ENCODE results near the gene COG5.
"Not testable (repeated sequence)": the region's sequence is repeated elsewhere in the genome, so short reads cannot be mapped to it uniquely, and the experiment has no call there.

Gene COG5

DNA sequence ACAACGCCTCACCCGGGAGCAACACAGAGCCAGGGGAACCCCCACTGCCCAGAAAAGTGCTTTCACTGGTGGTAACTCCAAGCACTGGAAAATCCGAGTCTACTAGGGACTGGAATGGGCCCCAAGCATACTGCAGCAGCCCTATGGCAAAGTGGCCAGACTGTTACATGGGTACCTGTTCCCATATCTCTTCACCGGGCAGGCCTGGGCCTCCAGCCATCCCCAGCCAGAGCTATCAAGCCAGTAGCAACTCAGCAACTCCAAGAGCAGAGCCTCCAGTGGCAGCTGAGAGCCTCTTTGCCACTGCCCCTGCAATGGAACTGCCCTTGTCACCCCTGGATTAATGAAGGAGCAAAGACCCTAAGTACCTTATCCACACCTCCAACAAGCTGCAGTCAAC, 321.5 kb downstream of the COG5 start:
- H3K27ac ChIP-seq: no peak overlapping the region

DNA sequence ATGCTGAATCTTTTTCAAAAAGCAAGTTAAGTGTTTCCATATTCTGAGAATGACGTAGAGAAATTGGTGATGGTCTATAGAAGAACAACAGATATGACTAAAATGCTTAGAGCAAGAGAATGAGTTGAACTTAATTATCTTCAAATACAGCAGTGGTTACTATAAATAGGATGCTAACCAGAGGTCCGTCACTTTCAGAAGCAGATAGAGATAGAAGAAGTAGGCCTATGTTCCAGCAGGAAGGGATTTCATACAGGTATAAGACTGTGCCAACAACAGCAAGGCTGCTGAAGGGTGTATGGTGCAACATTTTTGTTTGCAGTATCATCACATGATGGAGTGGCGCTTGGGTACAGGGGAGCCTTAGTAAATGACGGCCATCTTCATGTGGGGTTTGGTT, 326.3 kb downstream of the COG5 start:
- no peak for DNase-seq (ENCODE audit: low read depth, low spot score)
- no peak overlapping the region for H3K27ac ChIP-seq

More for the DNA sequence above, 321.5 kb downstream of the COG5 start:
- DNase-seq (ENCODE audit: low read depth, low spot score): no peak

DNA sequence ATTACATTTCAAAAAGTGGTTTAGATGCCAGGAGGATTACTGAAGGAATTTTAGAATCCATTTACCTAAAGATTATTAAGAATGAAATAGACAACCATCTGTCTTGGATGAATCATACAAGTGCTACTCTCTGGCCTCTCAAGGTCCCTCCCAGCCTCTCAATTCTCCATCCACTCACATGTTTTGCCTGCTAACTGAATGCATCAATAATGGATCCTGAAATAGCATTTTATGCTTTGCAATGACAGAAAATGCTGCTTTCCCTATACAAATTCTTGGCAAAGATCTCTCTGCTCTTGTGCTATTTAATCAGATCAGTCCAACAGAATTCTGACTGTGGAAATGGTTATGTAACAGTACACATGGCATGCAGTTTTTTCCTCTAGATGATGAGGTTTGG, 326.9 kb downstream of the COG5 start:
- H3K27ac ChIP-seq: no peak overlapping the region
- DNase-seq (ENCODE audit: low read depth, low spot score): no peak

DNA sequence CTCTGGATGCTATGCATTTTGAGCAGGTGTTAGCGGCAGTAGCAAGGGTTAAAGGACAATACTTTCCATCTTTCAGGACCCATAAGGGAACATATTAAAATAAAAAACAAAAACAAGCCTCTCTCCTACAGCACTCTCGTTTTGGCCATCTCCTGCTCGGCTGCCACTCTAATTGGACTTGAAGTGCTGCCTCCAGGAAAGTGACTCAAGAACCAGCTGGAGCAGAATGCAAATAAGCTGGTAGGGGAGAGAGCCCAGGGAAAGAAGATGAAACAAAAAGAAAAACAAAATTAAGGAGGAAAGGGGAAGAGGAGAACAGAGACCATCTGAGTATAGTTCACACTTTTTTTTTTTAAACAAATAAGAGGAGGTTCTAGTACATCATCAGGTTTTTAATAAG, 329.3 kb downstream of the COG5 start:
- peak overlapping the region; percentile 37 for H3K27ac ChIP-seq
- DNase-seq (ENCODE audit: low read depth, low spot score): no peak

GRCh38 chr7:107233981-107234380, 329.7 kb downstream of the COG5 start:
- H3K27ac ChIP-seq: peak overlapping the region; percentile 37
- no peak for DNase-seq (ENCODE audit: low read depth, low spot score)

- DNase-seq (ENCODE audit: low read depth, low spot score): no peak
- no peak overlapping the region for H3K27ac ChIP-seq
These were observed 330.5 kb downstream of the COG5 start for GRCh38 chr7:107233174-107233573.

- DNase-seq (ENCODE audit: low read depth, low spot score): no peak
- H3K27ac ChIP-seq: no peak overlapping the region
These were observed 331.1 kb downstream of the COG5 start for GRCh38 chr7:107232568-107233090.

DNA sequence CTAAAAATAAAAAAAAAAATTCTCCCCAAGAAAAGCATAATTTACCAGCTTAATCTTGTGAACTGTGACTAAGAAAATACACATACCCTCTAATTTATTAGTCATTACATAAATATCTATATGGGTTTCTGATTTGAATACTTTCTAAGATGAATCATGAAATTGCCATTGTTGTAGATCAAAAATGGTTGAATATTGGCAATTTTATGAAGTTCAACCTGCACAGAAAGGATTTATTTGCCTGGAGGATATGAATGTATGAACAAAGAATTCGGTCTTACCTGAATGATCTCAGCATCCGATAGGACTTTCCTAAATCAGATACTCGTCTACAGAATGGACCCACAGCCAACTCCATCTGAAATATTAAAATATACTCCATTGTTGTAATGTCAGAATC, 333.4 kb downstream of the COG5 start:
- DNase-seq (ENCODE audit: low read depth, low spot score): peak; percentile 8
- H3K27ac ChIP-seq: peak overlapping the region; percentile 52

DNA sequence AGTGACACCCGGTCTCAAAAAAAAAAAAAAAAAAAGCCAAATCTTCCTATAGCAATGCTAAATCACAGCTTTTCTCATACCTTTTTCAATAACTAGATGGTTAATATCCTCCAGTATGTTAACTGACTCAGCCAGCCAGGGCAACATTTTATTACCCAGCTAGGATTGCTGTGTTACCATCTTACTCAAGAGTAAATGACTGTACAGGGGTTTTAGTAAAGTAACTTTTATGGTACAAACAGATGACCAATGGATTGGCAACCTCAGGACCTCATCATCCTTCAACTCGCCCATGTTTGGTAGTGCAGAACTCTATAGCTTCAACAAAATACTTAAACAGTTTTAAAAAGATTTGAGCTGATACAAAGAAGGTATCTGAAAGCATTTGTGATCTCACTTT, 335.4 kb downstream of the COG5 start:
- no peak for DNase-seq (ENCODE audit: low read depth, low spot score)
- no peak overlapping the region for H3K27ac ChIP-seq

DNA sequence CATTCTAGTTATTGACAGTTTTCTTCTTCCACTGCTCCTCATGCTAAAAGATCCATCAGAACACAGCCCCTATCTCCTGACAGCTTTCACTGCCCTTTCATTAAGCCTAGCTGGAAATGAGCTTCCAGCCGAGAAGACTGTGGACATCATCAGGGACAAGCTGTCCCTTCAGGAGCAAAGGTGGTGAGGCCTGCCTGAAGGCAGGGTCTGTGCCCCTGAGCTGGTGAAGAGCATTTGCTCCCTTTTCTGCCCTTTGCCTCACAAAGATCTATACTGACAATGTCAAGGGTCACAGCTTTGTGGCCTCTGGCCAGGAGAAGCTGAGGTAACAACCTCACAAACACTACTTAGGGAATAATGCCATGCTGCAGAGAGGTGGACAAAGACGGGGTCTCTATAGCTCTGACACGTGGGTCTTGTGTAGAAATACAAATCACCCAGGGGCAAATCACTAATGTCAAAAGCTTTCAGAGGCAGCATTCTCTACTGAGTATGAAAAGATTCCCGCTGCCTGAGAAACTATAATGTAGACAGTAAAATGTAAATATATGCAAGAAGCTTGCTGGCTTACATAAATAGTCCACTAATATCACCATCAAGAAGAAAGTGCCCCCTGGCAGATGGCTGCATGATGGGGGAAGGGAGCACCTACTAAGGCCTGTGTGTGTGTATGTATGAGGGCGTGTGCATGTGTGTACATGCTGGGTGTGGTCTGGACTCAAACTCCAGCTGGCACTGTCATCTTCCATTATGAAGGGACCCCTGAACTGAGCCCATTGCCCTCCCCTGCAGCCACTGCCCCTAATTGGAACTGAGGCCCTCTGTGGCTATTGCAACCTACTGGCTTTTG, 339.1 kb downstream of the COG5 start:
- H3K27ac ChIP-seq: no peak overlapping the region
- DNase-seq (ENCODE audit: low read depth, low spot score): no peak

DNA sequence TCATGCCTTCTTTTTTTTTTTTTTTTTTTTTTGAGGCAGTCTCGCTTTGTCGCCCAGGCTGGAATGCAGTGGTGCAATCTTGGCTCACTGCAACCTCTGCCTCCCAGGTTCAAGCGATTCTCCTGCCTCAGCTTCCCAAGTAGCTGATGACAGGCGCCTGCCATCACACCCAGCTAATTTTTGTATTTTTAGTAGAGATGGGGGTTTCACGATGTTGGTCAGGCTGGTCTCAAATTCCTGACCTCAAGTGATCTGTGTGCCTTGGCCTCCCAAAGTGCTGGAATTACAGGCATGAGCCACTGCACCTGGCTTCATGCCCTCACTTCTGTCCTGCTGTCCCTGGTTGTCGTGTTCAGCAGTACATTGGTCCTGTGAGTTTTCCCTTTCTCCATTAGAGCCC, 342.9 kb downstream of the COG5 start:
- DNase-seq (ENCODE audit: low read depth, low spot score); H3K27ac ChIP-seq: not testable (repeated sequence)

- H3K27ac ChIP-seq: no peak overlapping the region
- no peak for DNase-seq (ENCODE audit: low read depth, low spot score)
These were observed 343.4 kb downstream of the COG5 start for GRCh38 chr7:107220356-107220755.

DNA sequence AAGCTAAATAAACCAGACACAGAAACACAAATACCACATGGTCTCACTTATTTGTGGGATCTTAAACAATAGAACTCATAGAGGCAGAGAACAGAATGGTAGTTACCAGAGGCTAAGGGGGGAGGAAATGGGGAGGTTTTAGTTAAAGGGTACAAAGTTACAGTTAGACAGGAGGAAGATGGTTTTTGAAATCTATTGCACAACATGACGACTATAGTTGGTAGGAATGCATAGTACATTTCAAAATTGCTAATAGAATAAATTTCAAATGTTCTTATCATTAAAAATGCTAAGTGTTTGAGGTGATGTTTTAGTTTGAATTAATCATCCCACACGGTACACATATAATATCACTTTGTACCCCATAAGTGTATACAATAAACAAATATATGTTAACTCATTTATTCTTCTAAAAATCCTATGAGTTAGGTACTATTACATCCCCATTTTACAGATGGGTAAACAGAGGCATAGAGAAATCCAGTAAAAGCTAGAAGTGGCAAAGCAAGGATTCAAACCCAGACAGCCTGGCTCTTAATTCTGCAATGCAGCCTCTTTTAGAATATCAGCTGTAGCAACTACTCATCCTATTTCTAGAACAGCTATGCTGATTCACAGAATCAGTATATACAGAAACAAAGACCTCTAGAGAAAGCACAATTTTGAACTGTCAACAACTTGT, 344.0 kb downstream of the COG5 start:
- no peak overlapping the region for H3K27ac ChIP-seq
- DNase-seq (ENCODE audit: low read depth, low spot score): no peak

GRCh38 chr7:107213945-107214344, 349.8 kb downstream of the COG5 start:
- no peak overlapping the region for H3K27ac ChIP-seq
- DNase-seq (ENCODE audit: low read depth, low spot score): no peak

GRCh38 chr7:107213193-107213788, 350.4 kb downstream of the COG5 start:
- H3K27ac ChIP-seq: no peak overlapping the region
- no peak for DNase-seq (ENCODE audit: low read depth, low spot score)

GRCh38 chr7:107212725-107213124, 351.0 kb downstream of the COG5 start:
- no peak for DNase-seq (ENCODE audit: low read depth, low spot score)
- no peak overlapping the region for H3K27ac ChIP-seq

DNA sequence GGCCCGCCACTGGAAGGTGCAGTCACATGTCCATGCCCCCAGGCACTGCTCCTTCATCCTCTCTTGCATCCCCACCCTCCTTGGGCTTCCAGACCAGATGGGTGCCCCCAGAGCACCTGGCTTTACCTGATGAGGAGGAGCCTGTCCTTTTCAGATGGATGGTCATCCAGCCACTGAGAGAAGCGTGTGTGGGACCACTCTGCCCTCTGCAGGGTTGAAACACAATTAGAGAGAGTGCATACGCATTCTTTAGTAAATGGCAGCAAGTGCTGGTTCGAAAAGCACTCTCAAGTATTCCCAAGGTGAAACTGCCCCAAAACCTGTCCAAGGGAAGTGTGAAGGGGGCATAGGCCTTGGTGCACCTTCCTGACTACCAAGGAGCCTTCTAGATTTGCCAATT, 353.3 kb downstream of the COG5 start:
- H3K27ac ChIP-seq: no peak overlapping the region

GRCh38 chr7:107209565-107209964, 354.2 kb downstream of the COG5 start:
- no peak for DNase-seq (ENCODE audit: low read depth, low spot score)
- H3K27ac ChIP-seq: no peak overlapping the region

More for the DNA sequence above, 353.3 kb downstream of the COG5 start:
- DNase-seq (ENCODE audit: low read depth, low spot score): no peak

DNA sequence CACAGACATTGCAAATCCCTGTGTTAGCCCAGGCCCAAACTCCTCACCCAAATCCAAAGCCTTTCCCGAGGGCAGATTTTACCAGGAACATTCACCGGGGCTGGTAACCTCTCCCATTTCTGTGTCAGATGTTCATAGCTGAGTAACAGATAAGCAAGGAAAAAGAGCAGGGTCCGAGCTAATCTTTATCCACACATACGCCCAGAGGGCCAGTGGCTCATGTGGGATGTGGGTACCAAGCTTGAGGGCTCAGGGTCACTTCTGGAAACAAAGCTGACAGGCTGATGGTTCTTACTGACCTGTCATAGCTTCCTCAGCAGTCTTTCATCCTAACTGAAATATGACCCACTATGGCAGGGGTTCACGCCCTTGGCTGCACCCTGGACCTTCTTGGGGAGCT, 355.2 kb downstream of the COG5 start:
- no peak for DNase-seq (ENCODE audit: low read depth, low spot score)
- H3K27ac ChIP-seq: no peak overlapping the region

- DNase-seq (ENCODE audit: low read depth, low spot score): no peak
- no peak overlapping the region for H3K27ac ChIP-seq
These were observed 355.6 kb downstream of the COG5 start for GRCh38 chr7:107208024-107208521.

DNA sequence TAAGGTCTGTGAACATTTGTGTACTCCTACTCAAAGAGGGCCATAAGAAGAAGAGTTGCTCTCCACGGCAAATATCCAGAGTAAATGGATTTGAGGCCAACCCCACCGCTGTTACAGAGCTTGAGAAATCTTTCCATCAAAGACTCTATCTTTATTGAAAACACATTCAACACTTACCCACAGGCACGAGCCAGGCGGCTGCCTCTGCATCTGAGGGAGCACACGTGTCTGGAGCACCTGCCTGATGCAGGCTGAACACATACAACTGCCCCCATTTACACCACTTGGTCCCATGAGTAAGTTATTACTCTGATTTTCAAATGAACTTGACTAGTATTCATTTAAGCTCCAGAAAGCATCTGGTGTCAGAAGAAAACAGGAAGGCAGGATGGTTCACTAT, 356.3 kb downstream of the COG5 start:
- no peak overlapping the region for H3K27ac ChIP-seq
- no peak for DNase-seq (ENCODE audit: low read depth, low spot score)
